ENCODE data around the gene HYOU1.
"Not testable (repeated sequence)": the region's sequence is repeated elsewhere in the genome, so short reads cannot be mapped to it uniquely, and the experiment has no call there.

The HYOU1 gene

GRCh38 chr11:119056421-119056999 lies 495 bp downstream of the HYOU1 start:
- Mint-ChIP-seq H3K4me1 (peaks cover 48% of the 10 kb centered on the region), H3K36me3 (peaks cover 28% of the 10 kb centered on the region), H3K4me3 (peak overlapping the region; percentile 97), H3K9me3 (no peaks in the 10 kb centered on the region), H3K27ac (peak overlapping the region; percentile 97), H3K27me3 (no peaks in the 10 kb centered on the region)

GRCh38 chr11:119055901-119056300 lies 1.1 kb downstream of the HYOU1 start:
- H3K9me3 Mint-ChIP-seq: no peaks in the 10 kb centered on the region
- H3K27me3 Mint-ChIP-seq: no peaks in the 10 kb centered on the region
- H3K4me3 Mint-ChIP-seq: peak overlapping the region; percentile 97
- peaks cover 28% of the 10 kb centered on the region for H3K36me3 Mint-ChIP-seq
- peaks cover 52% of the 10 kb centered on the region for H3K4me1 Mint-ChIP-seq
- peak overlapping the region; percentile 90 for H3K27ac Mint-ChIP-seq

- Mint-ChIP-seq H3K4me1 (peaks cover 52% of the 10 kb centered on the region), H3K27ac (no peak overlapping the region), H3K4me3 (peak overlapping the region; percentile 97), H3K9me3 (no peaks in the 10 kb centered on the region), H3K27me3 (no peaks in the 10 kb centered on the region), H3K36me3 (peaks cover 31% of the 10 kb centered on the region)
These were observed 2.6 kb downstream of the HYOU1 start for GRCh38 chr11:119054418-119054817.

- H3K4me3 Mint-ChIP-seq: no peak overlapping the region
- H3K27me3 Mint-ChIP-seq: no peaks in the 10 kb centered on the region
- peaks cover 41% of the 10 kb centered on the region for H3K4me1 Mint-ChIP-seq
- H3K27ac Mint-ChIP-seq: no peak overlapping the region
- no peaks in the 10 kb centered on the region for H3K9me3 Mint-ChIP-seq
- peaks cover 36% of the 10 kb centered on the region for H3K36me3 Mint-ChIP-seq
These were observed 4.7 kb downstream of the HYOU1 start for GRCh38 chr11:119052163-119052814.

DNA sequence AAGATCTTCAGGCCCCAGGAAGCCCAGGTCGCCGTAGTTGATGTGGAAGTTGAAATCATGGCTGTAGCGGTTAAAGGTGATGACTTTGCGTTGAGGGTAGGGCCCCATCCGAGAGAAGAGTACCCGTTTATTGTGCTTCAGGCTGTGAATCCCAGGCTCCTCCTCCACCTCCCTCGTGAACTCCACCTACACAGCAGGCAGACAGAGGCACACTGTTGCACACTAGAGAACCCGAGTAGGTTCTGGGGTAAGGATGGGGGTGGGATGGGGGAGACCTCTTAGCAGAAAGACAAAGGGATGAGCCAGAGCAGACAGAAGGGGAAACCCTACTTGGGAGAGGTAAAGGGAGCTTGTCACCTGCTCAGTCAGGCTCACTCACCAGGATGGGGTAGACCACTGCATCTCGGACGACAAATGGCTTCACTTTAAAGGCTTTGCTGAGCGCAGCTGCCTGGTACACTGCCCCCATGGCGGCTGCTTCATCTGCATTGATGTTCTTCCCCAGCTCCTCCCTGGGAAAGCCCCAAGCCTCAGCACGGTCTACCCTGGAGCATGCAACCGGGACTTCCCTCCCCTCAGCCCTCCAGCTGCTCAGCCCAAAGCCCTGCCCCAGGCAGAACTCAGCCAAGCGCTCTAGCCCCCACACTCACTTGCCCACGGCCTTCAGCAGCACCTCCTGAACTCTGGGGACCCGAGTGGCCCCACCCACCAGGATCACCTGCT lies 5.4 kb downstream of the HYOU1 start:
- peaks cover 37% of the 10 kb centered on the region for H3K36me3 Mint-ChIP-seq
- peaks cover 41% of the 10 kb centered on the region for H3K4me1 Mint-ChIP-seq
- no peaks in the 10 kb centered on the region for H3K9me3 Mint-ChIP-seq
- peak overlapping the region; percentile 6 for H3K27ac Mint-ChIP-seq
- H3K27me3 Mint-ChIP-seq: no peaks in the 10 kb centered on the region
- H3K4me3 Mint-ChIP-seq: no peak overlapping the region

- H3K36me3 Mint-ChIP-seq: peaks cover 28% of the 10 kb centered on the region
- no peaks in the 10 kb centered on the region for H3K27me3 Mint-ChIP-seq
- H3K4me1 Mint-ChIP-seq: peaks cover 22% of the 10 kb centered on the region
- H3K9me3 Mint-ChIP-seq: no peaks in the 10 kb centered on the region
- H3K27ac Mint-ChIP-seq: no peak overlapping the region
- no peak overlapping the region for H3K4me3 Mint-ChIP-seq
These were observed 7.9 kb downstream of the HYOU1 start for GRCh38 chr11:119049081-119049480.

DNA sequence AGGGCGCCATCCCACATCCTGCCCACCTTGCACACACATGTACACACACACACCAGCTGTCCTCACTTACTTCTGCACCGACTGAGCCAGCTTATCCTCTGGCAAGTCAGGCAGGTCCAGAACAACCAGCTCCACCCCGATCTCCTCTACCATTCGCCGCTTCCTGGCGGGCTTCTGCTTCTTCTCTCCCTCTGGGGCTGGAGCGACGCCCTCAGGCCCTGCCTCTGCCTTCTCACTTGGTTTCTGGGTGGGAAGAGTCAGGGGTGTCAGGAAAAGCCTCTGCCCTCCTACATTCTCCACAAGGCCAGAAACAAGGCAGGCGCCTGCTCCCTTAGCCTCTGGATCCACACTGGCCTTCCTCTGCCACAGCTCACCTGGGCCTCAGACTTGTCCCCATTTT lies 8.4 kb downstream of the HYOU1 start:
- Mint-ChIP-seq H3K4me1 (peaks cover 19% of the 10 kb centered on the region), H3K9me3 (no peaks in the 10 kb centered on the region), H3K36me3 (peaks cover 23% of the 10 kb centered on the region), H3K27ac (no peak overlapping the region), H3K27me3 (no peaks in the 10 kb centered on the region), H3K4me3 (no peak overlapping the region)

- no peaks in the 10 kb centered on the region for H3K27me3 Mint-ChIP-seq
- no peak overlapping the region for H3K27ac Mint-ChIP-seq
- H3K9me3 Mint-ChIP-seq: no peaks in the 10 kb centered on the region
- no peak overlapping the region for H3K4me3 Mint-ChIP-seq
- peaks cover 13% of the 10 kb centered on the region for H3K36me3 Mint-ChIP-seq
- peaks cover 9% of the 10 kb centered on the region for H3K4me1 Mint-ChIP-seq
These were observed 9.8 kb downstream of the HYOU1 start for GRCh38 chr11:119047205-119047604.

GRCh38 chr11:119046489-119046888 lies 10.5 kb downstream of the HYOU1 start:
- H3K4me3 Mint-ChIP-seq: no peak overlapping the region
- peaks cover 9% of the 10 kb centered on the region for H3K4me1 Mint-ChIP-seq
- no peak overlapping the region for H3K27ac Mint-ChIP-seq
- no peaks in the 10 kb centered on the region for H3K9me3 Mint-ChIP-seq
- peaks cover 11% of the 10 kb centered on the region for H3K36me3 Mint-ChIP-seq
- H3K27me3 Mint-ChIP-seq: no peaks in the 10 kb centered on the region

DNA sequence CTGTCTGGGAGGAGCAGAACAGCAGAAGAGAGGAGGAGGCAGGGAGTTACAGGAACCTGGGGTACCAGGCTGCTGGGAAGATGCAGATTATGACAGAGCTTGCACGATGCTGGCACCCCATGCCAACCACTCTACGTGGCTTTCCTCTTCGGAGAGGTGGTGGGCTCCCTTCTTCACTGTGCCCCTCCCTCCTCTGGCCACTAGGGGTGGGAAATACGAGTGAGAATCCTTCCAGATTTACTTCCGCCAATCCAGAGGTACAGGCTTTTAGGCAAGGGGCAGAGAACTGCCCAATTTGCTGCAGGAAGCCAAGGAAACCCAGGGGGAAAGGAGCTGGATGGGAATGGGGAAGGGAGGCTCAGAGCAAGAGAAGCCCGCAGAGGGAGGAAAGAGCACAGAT lies 12.3 kb downstream of the HYOU1 start:
- H3K4me1 Mint-ChIP-seq: peaks cover 5% of the 10 kb centered on the region
- no peak overlapping the region for H3K4me3 Mint-ChIP-seq
- no peaks in the 10 kb centered on the region for H3K9me3 Mint-ChIP-seq
- H3K27ac Mint-ChIP-seq: no peak overlapping the region
- no peaks in the 10 kb centered on the region for H3K27me3 Mint-ChIP-seq
- peaks cover 11% of the 10 kb centered on the region for H3K36me3 Mint-ChIP-seq

DNA sequence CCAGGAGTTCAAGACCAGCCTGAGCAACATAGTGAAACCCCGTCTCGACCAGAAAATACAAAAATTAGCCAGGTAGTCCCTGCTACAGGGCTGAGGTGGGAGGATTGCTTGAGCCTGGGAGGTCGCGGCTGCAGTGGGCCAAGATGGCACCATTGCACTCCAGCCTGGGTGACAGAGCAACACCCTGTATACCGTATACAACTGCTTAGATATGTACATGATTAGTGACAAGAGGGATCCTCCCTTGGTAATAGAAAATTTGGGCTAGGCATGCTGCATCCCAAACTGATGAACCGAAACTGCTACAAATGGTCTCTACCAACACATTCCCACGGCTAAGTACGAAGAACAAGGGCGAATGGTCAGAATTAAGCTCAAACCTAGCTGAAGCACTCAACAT lies 14.1 kb downstream of the HYOU1 start:
- H3K36me3 Mint-ChIP-seq: peaks cover 7% of the 10 kb centered on the region
- peaks cover 5% of the 10 kb centered on the region for H3K4me1 Mint-ChIP-seq
- H3K27ac Mint-ChIP-seq: no peak overlapping the region
- H3K9me3 Mint-ChIP-seq: no peaks in the 10 kb centered on the region
- H3K4me3 Mint-ChIP-seq: no peak overlapping the region
- no peaks in the 10 kb centered on the region for H3K27me3 Mint-ChIP-seq

GRCh38 chr11:119041821-119042514 lies 15.0 kb downstream of the HYOU1 start:
- Mint-ChIP-seq H3K4me3 (no peak overlapping the region), H3K36me3 (peaks cover 2% of the 10 kb centered on the region), H3K27me3 (no peaks in the 10 kb centered on the region), H3K4me1 (peaks cover 5% of the 10 kb centered on the region), H3K27ac (no peak overlapping the region), H3K9me3 (no peaks in the 10 kb centered on the region)

DNA sequence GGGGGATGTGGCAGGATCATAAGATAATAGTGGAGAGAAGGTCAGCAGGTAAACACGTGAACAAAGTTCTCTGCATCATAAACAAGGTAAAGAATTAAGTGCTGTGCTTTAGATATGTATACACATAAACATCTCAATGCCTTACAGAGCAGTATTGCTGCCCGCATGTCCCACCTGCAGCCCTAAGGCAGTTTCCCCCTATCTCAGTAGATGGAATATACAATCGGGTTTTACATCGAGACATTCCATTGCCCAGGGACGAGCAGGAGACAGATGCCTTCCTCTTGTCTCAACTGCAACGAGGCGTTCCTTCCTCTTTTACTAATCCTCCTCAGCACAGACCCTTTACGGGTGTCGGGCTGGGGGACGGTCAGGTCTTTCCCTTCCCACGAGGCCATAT lies 17.5 kb downstream of the HYOU1 start:
- H3K9me3 Mint-ChIP-seq, H3K4me3 Mint-ChIP-seq, H3K4me1 Mint-ChIP-seq, H3K27me3 Mint-ChIP-seq, H3K27ac Mint-ChIP-seq, H3K36me3 Mint-ChIP-seq: not testable (repeated sequence)

GRCh38 chr11:119038884-119039283 lies 18.1 kb downstream of the HYOU1 start:
- Mint-ChIP-seq H3K36me3 (no peaks in the 10 kb centered on the region), H3K27me3 (no peaks in the 10 kb centered on the region), H3K27ac (no peak overlapping the region), H3K4me3 (no peak overlapping the region), H3K9me3 (no peaks in the 10 kb centered on the region), H3K4me1 (peaks cover 5% of the 10 kb centered on the region)

GRCh38 chr11:119034813-119035212 lies 22.2 kb downstream of the HYOU1 start:
- no peaks in the 10 kb centered on the region for H3K36me3 Mint-ChIP-seq
- peaks cover 8% of the 10 kb centered on the region for H3K4me1 Mint-ChIP-seq
- H3K4me3 Mint-ChIP-seq: no peak overlapping the region
- no peaks in the 10 kb centered on the region for H3K27me3 Mint-ChIP-seq
- H3K27ac Mint-ChIP-seq: no peak overlapping the region
- H3K9me3 Mint-ChIP-seq: no peaks in the 10 kb centered on the region

GRCh38 chr11:119033421-119033820 lies 23.6 kb downstream of the HYOU1 start:
- H3K36me3 Mint-ChIP-seq, H3K9me3 Mint-ChIP-seq, H3K27me3 Mint-ChIP-seq, H3K27ac Mint-ChIP-seq, H3K4me3 Mint-ChIP-seq: not testable (repeated sequence)
- peaks cover 20% of the 10 kb centered on the region for H3K4me1 Mint-ChIP-seq
